Keratinocyte (primary cell): ENCODE measurements around the gene CSRP1.

ENCODE experiments used
- EZH2 ChIP-seq: IDR thresholded peaks from one replicate; pipeline ENCODE4 v1.6.1; 2012; ENCODE audit warnings: inconsistent platforms, mild to moderate bottlenecking, low read length, moderate library complexity
- TF ChIP-seq, protein P1 (sequence below), 3 experiments: IDR thresholded peaks in 1 of 3; conservative IDR thresholded peaks in 1 of 3; optimal IDR thresholded peaks in 1 of 3; 2 replicates in 2 of 3; 3 replicates in 1 of 3; pipeline versions ENCODE3 to v1.5.1; 2011; ENCODE audit warnings: low read length in 3 of 3, mild to moderate bottlenecking in 3 of 3, moderate library complexity in 2 of 3, control low read depth in 1 of 3, inconsistent platforms in 1 of 3; ENCODE audit not compliant: insufficient read depth in 2 of 3; ENCODE audit errors: extremely low read depth in 1 of 3

- TF ChIP-seq, protein P1, sequence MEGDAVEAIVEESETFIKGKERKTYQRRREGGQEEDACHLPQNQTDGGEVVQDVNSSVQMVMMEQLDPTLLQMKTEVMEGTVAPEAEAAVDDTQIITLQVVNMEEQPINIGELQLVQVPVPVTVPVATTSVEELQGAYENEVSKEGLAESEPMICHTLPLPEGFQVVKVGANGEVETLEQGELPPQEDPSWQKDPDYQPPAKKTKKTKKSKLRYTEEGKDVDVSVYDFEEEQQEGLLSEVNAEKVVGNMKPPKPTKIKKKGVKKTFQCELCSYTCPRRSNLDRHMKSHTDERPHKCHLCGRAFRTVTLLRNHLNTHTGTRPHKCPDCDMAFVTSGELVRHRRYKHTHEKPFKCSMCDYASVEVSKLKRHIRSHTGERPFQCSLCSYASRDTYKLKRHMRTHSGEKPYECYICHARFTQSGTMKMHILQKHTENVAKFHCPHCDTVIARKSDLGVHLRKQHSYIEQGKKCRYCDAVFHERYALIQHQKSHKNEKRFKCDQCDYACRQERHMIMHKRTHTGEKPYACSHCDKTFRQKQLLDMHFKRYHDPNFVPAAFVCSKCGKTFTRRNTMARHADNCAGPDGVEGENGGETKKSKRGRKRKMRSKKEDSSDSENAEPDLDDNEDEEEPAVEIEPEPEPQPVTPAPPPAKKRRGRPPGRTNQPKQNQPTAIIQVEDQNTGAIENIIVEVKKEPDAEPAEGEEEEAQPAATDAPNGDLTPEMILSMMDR (optimal IDR thresholded peaks at IDR 0.05 in 1 of 3, IDR thresholded peaks at IDR 0.05 in 1 of 3, conservative IDR thresholded peaks at IDR 0.05 in 1 of 3; ENCODE audit: extremely low read depth in 1 of 3, insufficient read depth in 2 of 3, low read length in 3 of 3), result no peak
- no peak for TF ChIP-seq EZH2
Observed at GRCh38 chr1:201514466-201514865, 7.5 kb upstream of the CSRP1 start.
